ENCODE data around the gene MEF2A.

Gene MEF2A

DNA sequence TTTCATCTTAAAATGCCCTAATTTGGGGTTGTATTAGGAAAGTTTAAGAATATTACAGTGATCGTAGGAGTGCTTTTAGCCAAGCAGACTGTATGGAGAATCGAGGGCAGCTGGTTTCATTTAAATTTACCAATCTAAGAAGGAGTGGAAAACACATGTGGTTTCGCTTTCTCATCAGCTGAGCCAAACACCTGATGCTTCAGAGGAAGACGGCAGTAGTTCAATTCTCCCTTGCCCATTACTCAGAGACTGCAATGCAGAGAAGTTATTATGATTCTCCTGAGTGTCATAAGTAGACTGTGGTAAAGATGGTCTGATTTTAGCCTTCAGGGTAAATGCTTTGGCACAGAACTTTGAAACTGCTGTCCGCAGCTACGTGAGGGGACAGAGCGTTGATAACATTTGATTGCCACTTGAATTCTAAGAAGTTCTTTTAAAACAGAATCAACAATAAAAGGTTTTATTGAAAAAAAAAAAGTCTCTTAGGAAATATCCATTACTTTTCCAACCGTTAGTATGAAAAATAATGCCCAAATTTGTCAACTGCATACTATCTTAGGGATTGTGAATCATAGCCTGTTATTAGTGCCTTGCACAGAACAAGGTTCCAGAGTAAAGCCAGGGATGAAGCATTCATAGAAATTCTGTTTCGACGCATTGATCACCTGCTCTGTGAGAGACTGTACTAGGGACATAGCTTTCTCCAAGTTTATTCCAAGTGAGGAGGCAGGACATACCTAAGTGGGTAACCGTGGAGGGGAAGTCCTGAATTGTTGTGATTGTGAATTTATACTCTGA, 141.9 kb downstream of the MEF2A start:
- H3K36me3 ChIP-seq (ENCODE audit: insufficient read depth, low read length), result peaks cover 20% of the 10 kb centered on the region; the same call in 1 of the 2 replicates
- peak overlapping the region; percentile 28 for H3K9ac ChIP-seq (ENCODE audit: insufficient read length)
- H3K27ac ChIP-seq, result no peak overlapping the region
- TF ChIP-seq EZH2 (IDR thresholded peaks at IDR 0.05), result no peak
- TF ChIP-seq FOXP2 (optimal IDR thresholded peaks at IDR 0.05; ENCODE audit: control extremely low read depth, extremely low read length, insufficient read depth), result no peak
- no peak for TF ChIP-seq POLR2AphosphoS5 (IDR thresholded peaks at IDR 0.05; ENCODE audit: borderline replicate concordance, low read depth, low read length)
- DNase-seq (ENCODE audit: low read depth, low spot score), result no peak
- H3K4me3 ChIP-seq, result no peak overlapping the region; the same call in 1 of the 2 replicates
- no peaks in the 10 kb centered on the region for H3K9me3 ChIP-seq (ENCODE audit: low read depth, low read length)

DNA sequence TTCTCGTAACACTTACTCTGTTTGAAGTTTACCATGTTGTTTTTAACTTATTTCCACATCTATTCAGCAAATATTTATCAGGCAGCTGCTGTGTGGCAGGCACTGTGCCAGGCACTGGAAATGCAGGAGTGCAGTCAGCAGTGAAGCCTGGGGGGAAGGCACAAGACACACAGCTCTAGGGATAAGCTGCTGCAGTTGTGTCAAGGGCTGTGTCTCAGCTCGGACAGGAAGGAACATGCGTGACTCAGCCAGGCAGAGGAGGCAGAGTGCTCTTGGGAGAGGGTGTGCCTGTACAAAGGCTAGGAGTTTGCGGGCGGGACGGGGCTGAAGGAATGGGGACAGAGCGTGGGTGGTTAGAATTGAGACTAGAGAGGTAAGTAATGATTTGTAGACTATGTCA, 142.8 kb downstream of the MEF2A start:
- no peaks in the 10 kb centered on the region for H3K9me3 ChIP-seq (ENCODE audit: low read depth, low read length)
- DNase-seq (ENCODE audit: low read depth, low spot score), result no peak
- H3K27ac ChIP-seq, result no peak overlapping the region
- TF ChIP-seq POLR2AphosphoS5 (IDR thresholded peaks at IDR 0.05; ENCODE audit: borderline replicate concordance, low read depth, low read length) (no peak), FOXP2 (optimal IDR thresholded peaks at IDR 0.05; ENCODE audit: control extremely low read depth, extremely low read length, insufficient read depth) (no peak), EZH2 (IDR thresholded peaks at IDR 0.05) (no peak)
- peaks cover 25% of the 10 kb centered on the region for H3K36me3 ChIP-seq (ENCODE audit: insufficient read depth, low read length)
- H3K4me3 ChIP-seq, result no peak overlapping the region
- H3K9ac ChIP-seq (ENCODE audit: insufficient read length), result no peak overlapping the region

DNA sequence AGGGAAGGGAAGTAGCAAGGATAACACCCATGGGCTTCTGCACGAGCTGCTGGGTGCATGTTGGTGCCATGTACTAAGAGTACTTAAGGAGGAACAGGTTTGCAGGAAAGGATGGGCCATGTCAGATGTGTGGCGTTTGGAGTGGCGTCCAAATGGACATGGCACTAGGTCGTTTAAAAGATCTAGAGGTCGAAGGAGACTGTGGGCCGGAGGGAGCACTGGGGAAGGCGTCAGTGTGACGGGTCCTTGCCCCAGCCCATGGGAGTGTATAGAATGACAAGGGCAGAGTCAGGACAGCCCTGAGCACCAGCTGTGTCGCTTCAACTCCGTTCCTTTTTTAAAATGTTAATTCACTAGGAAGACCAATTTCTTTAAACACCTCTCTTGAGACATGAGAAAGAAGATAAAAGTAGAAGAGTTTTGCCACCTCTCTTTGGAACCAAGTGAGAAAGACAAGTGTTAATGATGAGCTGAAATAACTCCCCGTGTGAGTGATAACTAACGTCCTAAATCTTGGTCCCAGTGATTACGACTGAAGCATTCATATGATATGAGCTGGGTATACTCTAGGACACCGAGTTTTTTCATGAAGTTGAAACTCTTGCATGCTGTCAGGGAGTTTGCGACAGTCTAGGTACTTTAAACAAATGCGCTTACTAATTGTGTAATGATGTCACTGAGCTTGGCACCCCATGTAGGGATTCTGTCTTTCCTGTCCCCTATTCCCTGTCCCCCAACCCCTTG, 143.6 kb downstream of the MEF2A start:
- no peak overlapping the region for H3K27ac ChIP-seq
- no peak for DNase-seq (ENCODE audit: low read depth, low spot score)
- TF ChIP-seq POLR2AphosphoS5 (IDR thresholded peaks at IDR 0.05; ENCODE audit: borderline replicate concordance, low read depth, low read length), result no peak
- TF ChIP-seq FOXP2 (optimal IDR thresholded peaks at IDR 0.05; ENCODE audit: control extremely low read depth, extremely low read length, insufficient read depth), result no peak
- no peak for TF ChIP-seq EZH2 (IDR thresholded peaks at IDR 0.05)
- H3K9ac ChIP-seq (ENCODE audit: insufficient read length), result no peak overlapping the region
- H3K4me3 ChIP-seq, result no peak overlapping the region
- no peaks in the 10 kb centered on the region for H3K9me3 ChIP-seq (ENCODE audit: low read depth, low read length)
- peaks cover 25% of the 10 kb centered on the region for H3K36me3 ChIP-seq (ENCODE audit: insufficient read depth, low read length)

DNA sequence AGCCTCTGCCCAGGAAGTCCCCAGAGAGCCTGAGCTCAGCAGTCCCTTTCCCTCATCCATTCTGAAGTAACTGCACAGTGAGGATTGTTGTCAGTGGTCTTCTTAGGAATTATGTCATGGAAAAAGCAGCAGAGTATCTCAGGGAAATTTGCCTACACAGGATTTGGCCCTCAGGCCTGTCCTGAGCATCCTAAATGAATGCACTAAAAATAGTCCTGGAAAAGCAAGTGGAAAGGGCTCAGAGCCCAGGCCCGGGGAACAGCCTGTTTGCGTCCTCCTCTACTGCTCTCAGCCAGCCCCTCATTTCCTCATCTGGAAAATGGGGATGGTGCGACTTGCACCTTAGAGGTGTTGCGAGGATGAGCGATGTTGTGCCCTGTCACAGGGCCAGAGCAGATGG, 145.8 kb downstream of the MEF2A start:
- Histone ChIP-seq H3K9ac (ENCODE audit: insufficient read length) (no peak overlapping the region), H3K36me3 (ENCODE audit: insufficient read depth, low read length) (peaks cover 36% of the 10 kb centered on the region), H3K27ac (no peak overlapping the region), H3K4me3 (no peak overlapping the region), H3K9me3 (ENCODE audit: low read depth, low read length) (no peaks in the 10 kb centered on the region)
- DNase-seq (ENCODE audit: low read depth, low spot score), result no peak
- no peak for TF ChIP-seq EZH2 (IDR thresholded peaks at IDR 0.05)
- no peak for TF ChIP-seq FOXP2 (optimal IDR thresholded peaks at IDR 0.05; ENCODE audit: control extremely low read depth, extremely low read length, insufficient read depth)
- TF ChIP-seq POLR2AphosphoS5 (IDR thresholded peaks at IDR 0.05; ENCODE audit: borderline replicate concordance, low read depth, low read length), result no peak

DNA sequence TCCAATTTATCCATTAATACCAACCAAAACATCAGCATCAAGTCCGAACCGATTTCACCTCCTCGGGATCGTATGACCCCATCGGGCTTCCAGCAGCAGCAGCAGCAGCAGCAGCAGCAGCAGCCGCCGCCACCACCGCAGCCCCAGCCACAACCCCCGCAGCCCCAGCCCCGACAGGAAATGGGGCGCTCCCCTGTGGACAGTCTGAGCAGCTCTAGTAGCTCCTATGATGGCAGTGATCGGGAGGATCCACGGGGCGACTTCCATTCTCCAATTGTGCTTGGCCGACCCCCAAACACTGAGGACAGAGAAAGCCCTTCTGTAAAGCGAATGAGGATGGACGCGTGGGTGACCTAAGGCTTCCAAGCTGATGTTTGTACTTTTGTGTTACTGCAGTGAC, 146.6 kb downstream of the MEF2A start:
- Histone ChIP-seq H3K9ac (ENCODE audit: insufficient read length) (no peak overlapping the region), H3K36me3 (ENCODE audit: insufficient read depth, low read length) (peaks cover 36% of the 10 kb centered on the region), H3K4me3 (no peak overlapping the region), H3K27ac (no peak overlapping the region), H3K9me3 (ENCODE audit: low read depth, low read length) (no peaks in the 10 kb centered on the region)
- DNase-seq (ENCODE audit: low read depth, low spot score), result no peak
- TF ChIP-seq EZH2 (IDR thresholded peaks at IDR 0.05), result no peak
- TF ChIP-seq FOXP2 (optimal IDR thresholded peaks at IDR 0.05; ENCODE audit: control extremely low read depth, extremely low read length, insufficient read depth), result no peak
- TF ChIP-seq POLR2AphosphoS5 (IDR thresholded peaks at IDR 0.05; ENCODE audit: borderline replicate concordance, low read depth, low read length), result no peak

DNA sequence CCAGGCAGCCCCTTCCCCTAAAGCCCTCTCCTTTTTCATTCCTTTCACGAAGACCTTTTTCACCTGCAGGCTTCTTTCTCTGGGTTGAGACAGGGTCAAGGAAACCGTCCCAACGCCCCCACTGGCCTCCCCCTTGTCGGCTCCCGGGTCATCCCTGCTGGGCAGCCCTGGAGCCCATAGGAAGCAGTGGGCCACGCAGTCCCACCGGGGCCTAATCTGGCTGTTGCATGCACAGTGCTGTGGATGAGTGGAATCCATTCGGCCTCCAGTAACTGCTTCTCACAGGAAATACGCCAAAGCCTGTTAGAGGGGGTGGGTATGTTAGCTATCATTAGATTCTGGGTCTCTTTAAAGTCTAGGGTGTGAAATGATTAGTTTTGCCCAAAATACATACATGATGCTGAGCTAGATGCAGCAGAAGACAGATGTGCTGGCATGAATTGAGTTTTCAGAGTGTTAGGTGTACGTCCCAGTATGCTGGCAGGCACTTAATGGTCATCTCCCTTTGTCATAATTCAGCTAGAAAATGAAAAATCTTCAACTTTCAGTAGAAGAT, 150.8 kb downstream of the MEF2A start:
- H3K27ac ChIP-seq, result peak overlapping the region; percentile 86
- no peaks in the 10 kb centered on the region for H3K9me3 ChIP-seq (ENCODE audit: low read depth, low read length)
- no peak for DNase-seq (ENCODE audit: low read depth, low spot score)
- H3K36me3 ChIP-seq (ENCODE audit: insufficient read depth, low read length), result peaks cover 24% of the 10 kb centered on the region
- H3K4me3 ChIP-seq, result peak overlapping the region; percentile 71
- H3K9ac ChIP-seq (ENCODE audit: insufficient read length), result peak overlapping the region; percentile 16
- no peak for TF ChIP-seq POLR2AphosphoS5 (IDR thresholded peaks at IDR 0.05; ENCODE audit: borderline replicate concordance, low read depth, low read length)
- no peak for TF ChIP-seq FOXP2 (optimal IDR thresholded peaks at IDR 0.05; ENCODE audit: control extremely low read depth, extremely low read length, insufficient read depth)
- no peak for TF ChIP-seq EZH2 (IDR thresholded peaks at IDR 0.05)

DNA sequence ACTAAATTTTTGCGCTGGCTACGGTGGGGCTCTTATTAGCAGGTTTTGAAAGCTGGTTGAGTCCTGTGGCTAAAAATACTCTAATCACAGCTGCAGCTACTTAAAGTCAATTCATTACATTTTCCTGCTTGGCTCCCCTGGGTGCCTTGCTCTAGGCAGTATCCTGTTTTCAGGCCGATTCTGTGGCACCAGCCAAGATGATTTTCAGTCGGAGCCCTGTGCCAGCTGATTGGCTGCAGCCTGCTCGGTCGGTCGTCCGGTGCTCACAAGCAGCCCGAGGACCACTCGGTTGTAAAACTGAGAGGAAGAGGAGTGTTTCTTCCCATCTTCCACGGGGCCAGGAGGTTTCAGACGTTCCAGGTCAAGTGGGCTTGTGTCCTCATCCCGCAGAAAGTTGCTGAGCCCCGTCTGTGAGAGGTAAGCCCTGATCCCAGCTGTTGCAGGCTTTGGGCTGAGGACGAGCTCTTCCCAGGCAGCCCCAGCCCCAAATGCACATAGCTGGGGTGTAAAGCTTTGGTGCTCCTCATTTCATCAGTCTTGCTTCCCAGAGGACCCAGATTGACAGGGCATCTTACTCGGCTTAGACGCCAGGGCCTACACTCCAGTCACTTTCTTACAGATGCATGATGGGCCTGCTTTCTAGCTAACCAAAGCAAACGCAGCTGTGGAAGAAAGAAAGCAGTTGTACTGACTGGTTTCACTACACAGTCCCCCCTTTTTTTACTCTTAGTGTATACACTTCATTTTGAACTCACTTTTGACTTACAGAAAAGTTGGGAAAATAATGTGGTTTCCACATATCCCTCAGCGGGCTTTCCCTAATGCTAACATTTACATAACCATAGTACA, 151.6 kb downstream of the MEF2A start:
- H3K9me3 ChIP-seq (ENCODE audit: low read depth, low read length), result no peaks in the 10 kb centered on the region
- no peak overlapping the region for H3K9ac ChIP-seq (ENCODE audit: insufficient read length)
- peaks cover 17% of the 10 kb centered on the region for H3K36me3 ChIP-seq (ENCODE audit: insufficient read depth, low read length)
- H3K27ac ChIP-seq, result peak overlapping the region; percentile 86
- peak; percentile 72 for DNase-seq (ENCODE audit: low read depth, low spot score)
- peak; percentile 37; the same call in 1 of the 2 replicates for TF ChIP-seq POLR2AphosphoS5 (IDR thresholded peaks at IDR 0.05; ENCODE audit: borderline replicate concordance, low read depth, low read length)
- TF ChIP-seq EZH2 (IDR thresholded peaks at IDR 0.05), result no peak
- TF ChIP-seq FOXP2 (optimal IDR thresholded peaks at IDR 0.05; ENCODE audit: control extremely low read depth, extremely low read length, insufficient read depth), result no peak
- peak overlapping the region; percentile 71 for H3K4me3 ChIP-seq

All from SK-N-MC (cell line).